ENCODE data around the gene PARP4. TPM values are rescaled to one million over a fixed set of nuclear protein-coding genes. Genes with fewer than 3 reads are reported as not detected.
"Not testable (repeated sequence)": the region's sequence is repeated elsewhere in the genome, so short reads cannot be mapped to it uniquely, and the experiment has no call there.

Gene PARP4
- total RNA-seq, 1 donor from 2014 or later: 31.5 TPM

DNA sequence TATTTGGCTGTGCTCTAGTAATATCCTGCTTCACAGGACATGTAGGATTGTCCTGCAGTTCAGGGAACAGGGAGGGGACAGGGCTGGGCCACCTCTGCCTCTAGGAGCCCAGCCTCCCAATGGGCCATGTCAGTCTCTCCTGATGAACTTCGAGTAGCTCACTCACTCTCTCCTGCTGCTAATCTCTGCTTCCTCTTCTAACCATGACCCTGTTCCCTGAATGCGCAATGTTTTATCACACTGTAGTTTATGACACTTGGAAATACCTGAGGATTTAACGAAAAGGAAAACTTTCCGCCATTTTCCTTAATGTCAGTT is 9.2 kb downstream of the PARP4 start:
- no peak for DNase-seq (ENCODE audit: extremely low spot score, unreplicated experiment)
- H3K4me1 Mint-ChIP-seq (ENCODE audit: unreplicated experiment): peaks cover 28% of the 10 kb centered on the region
- no peak for TF ChIP-seq CTCF (IDR thresholded peaks at IDR 0.05)
- H3K27me3 Mint-ChIP-seq (ENCODE audit: unreplicated experiment): no peaks in the 10 kb centered on the region
- peaks cover 13% of the 10 kb centered on the region for H3K36me3 Mint-ChIP-seq (ENCODE audit: unreplicated experiment)
- no peak overlapping the region for H3K4me3 Mint-ChIP-seq (ENCODE audit: unreplicated experiment)
- H3K9me3 Mint-ChIP-seq (ENCODE audit: unreplicated experiment): no peaks in the 10 kb centered on the region
- peak overlapping the region; percentile 58 for H3K27ac Mint-ChIP-seq (ENCODE audit: unreplicated experiment)

DNA sequence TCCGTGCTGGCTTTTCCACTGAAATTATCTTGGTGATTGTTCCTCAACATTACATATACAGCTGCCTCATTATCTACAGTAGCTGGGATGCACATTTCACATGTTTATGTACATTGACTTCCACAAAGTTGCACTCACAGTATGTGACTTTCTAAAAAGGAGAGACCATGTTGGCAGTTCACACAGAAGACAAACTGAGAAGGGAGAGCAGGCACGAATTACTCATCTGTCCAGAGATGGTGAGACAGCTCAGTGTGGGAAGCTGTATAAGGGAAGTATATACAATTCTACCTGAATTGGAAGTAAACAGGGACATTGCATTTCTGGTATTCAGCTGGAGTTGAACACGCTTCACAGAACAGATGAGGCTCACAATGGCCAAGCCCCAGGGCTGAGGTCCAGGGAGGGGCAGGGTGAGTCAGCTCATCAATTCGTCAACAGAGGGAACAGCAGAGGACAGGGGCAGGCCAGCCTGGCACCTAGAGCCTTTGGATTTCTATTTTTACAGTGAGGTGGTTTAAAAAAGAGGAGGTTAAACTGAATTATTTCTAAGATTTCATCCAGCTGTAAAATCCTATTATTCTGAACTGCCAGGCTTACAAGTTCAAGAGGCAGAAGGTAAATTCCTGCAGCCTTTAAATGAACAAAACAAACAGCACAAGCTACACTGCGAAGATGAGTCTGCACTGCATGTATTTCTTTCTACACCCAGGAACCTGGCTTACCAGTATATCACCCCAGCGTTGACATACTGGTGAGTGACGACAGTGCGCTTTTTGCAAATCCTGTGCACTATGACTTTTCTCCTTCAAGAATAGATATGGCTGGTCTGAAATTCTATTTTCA is 9.8 kb downstream of the PARP4 start:
- H3K27me3 Mint-ChIP-seq (ENCODE audit: unreplicated experiment): no peaks in the 10 kb centered on the region
- H3K27ac Mint-ChIP-seq (ENCODE audit: unreplicated experiment): peak overlapping the region; percentile 58
- H3K36me3 Mint-ChIP-seq (ENCODE audit: unreplicated experiment): peaks cover 13% of the 10 kb centered on the region
- TF ChIP-seq CTCF (IDR thresholded peaks at IDR 0.05): no peak
- DNase-seq (ENCODE audit: extremely low spot score, unreplicated experiment): no peak
- H3K4me1 Mint-ChIP-seq (ENCODE audit: unreplicated experiment): peaks cover 28% of the 10 kb centered on the region
- no peak overlapping the region for H3K4me3 Mint-ChIP-seq (ENCODE audit: unreplicated experiment)
- no peaks in the 10 kb centered on the region for H3K9me3 Mint-ChIP-seq (ENCODE audit: unreplicated experiment)

GRCh38 chr13:24500977-24501376 is 11.6 kb downstream of the PARP4 start:
- H3K9me3 Mint-ChIP-seq (ENCODE audit: unreplicated experiment): no peaks in the 10 kb centered on the region
- no peaks in the 10 kb centered on the region for H3K27me3 Mint-ChIP-seq (ENCODE audit: unreplicated experiment)
- TF ChIP-seq CTCF (IDR thresholded peaks at IDR 0.05): no peak
- no peak overlapping the region for H3K4me3 Mint-ChIP-seq (ENCODE audit: unreplicated experiment)
- no peak for DNase-seq (ENCODE audit: extremely low spot score, unreplicated experiment)
- peak overlapping the region; percentile 58 for H3K27ac Mint-ChIP-seq (ENCODE audit: unreplicated experiment)
- peaks cover 28% of the 10 kb centered on the region for H3K4me1 Mint-ChIP-seq (ENCODE audit: unreplicated experiment)
- peaks cover 14% of the 10 kb centered on the region for H3K36me3 Mint-ChIP-seq (ENCODE audit: unreplicated experiment)

- no peak overlapping the region for H3K4me3 Mint-ChIP-seq (ENCODE audit: unreplicated experiment)
- H3K4me1 Mint-ChIP-seq (ENCODE audit: unreplicated experiment): peaks cover 17% of the 10 kb centered on the region
- DNase-seq (ENCODE audit: extremely low spot score, unreplicated experiment): no peak
- H3K27ac Mint-ChIP-seq (ENCODE audit: unreplicated experiment): no peak overlapping the region
- H3K36me3 Mint-ChIP-seq (ENCODE audit: unreplicated experiment): peaks cover 43% of the 10 kb centered on the region
- TF ChIP-seq CTCF (IDR thresholded peaks at IDR 0.05): no peak
- H3K27me3 Mint-ChIP-seq (ENCODE audit: unreplicated experiment): no peaks in the 10 kb centered on the region
- no peaks in the 10 kb centered on the region for H3K9me3 Mint-ChIP-seq (ENCODE audit: unreplicated experiment)
These were observed 14.8 kb downstream of the PARP4 start for GRCh38 chr13:24497742-24498141.

DNA sequence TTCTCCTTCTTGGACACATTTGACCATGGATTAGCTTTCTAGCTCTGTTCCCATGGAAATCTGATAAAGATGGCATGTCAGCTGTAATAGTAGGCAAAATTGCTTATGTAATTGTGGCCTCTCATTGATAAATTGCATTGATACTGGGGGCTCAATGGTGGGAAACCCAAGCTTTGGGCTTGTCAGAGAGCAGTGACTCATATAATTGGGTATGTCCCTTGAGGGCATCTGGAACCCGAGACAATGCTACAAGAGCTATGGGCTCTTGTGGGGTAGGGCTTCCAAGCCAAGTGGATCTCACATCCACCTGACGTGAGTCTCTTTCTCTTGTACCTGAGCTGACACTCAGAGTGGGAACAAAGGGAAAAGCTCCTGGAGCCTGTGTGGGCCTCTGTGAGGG is 16.3 kb downstream of the PARP4 start:
- peaks cover 46% of the 10 kb centered on the region for H3K36me3 Mint-ChIP-seq (ENCODE audit: unreplicated experiment)
- not testable (repeated sequence) for H3K9me3 Mint-ChIP-seq (ENCODE audit: unreplicated experiment); DNase-seq (ENCODE audit: extremely low spot score, unreplicated experiment); H3K27ac Mint-ChIP-seq (ENCODE audit: unreplicated experiment); H3K4me1 Mint-ChIP-seq (ENCODE audit: unreplicated experiment); H3K27me3 Mint-ChIP-seq (ENCODE audit: unreplicated experiment); H3K4me3 Mint-ChIP-seq (ENCODE audit: unreplicated experiment)

Measured in osteocyte (in vitro differentiated cells).